T-helper 2 cell treated with Interferon-gamma antibody and Interleukin-4, amounts not matched to agents 5 μg/mL and 100 μg/mL, for 36 hours (primary cell): ENCODE measurements around the gene PHLDA2.

Experiments used
- DNase-seq: peaks from one replicate; pipeline ENCODE4 v3.0.0; 2021; ENCODE audit warnings: low spot score
- H3K27ac Mint-ChIP-seq: one replicate; pipeline ENCODE4 v1.8.0; 2021; ENCODE audit warnings: mild to moderate bottlenecking, mixed read lengths
- H3K27me3 Mint-ChIP-seq: one replicate; pipeline ENCODE4 v1.8.0; 2021; ENCODE audit warnings: low read depth, mixed read lengths
- H3K36me3 Mint-ChIP-seq: one replicate; pipeline ENCODE4 v1.8.0; 2021; ENCODE audit warnings: low read depth, mixed read lengths
- H3K4me1 Mint-ChIP-seq: one replicate; pipeline ENCODE4 v1.8.0; 2021; ENCODE audit warnings: low read depth, mixed read lengths
- H3K4me3 Mint-ChIP-seq: one replicate; pipeline ENCODE4 v1.8.0; 2022; ENCODE audit warnings: mild to moderate bottlenecking, moderate library complexity, mixed read lengths
- H3K9me3 Mint-ChIP-seq: one replicate; pipeline ENCODE4 v1.8.0; 2021; ENCODE audit warnings: mixed read lengths

Gene PHLDA2

GRCh38 chr11:2928605-2929530, at the start of gene PHLDA2:
Gene PHLDA2 (minus strand): TSS chr11:2929420. CDS start chr11:2929364, 56 bp downstream.
- H3K9me3 Mint-ChIP-seq, result no peaks in the 10 kb centered on the region
- peak within 1 kb of the TSS; percentile 81 for H3K27ac Mint-ChIP-seq
- peaks cover 21% of the 10 kb centered on the region for H3K27me3 Mint-ChIP-seq
- DNase-seq, result peak; percentile 78
- H3K36me3 Mint-ChIP-seq, result no peaks in the 10 kb centered on the region
- peaks cover 24% of the 10 kb centered on the region for H3K4me1 Mint-ChIP-seq
- peak within 1 kb of the TSS; percentile 82 for H3K4me3 Mint-ChIP-seq

- Mint-ChIP-seq H3K36me3 (peaks cover 52% of the 10 kb centered on the region), H3K9me3 (no peaks in the 10 kb centered on the region), H3K4me1 (peaks cover 33% of the 10 kb centered on the region), H3K27me3 (no peaks in the 10 kb centered on the region), H3K27ac (peak overlapping the region; percentile 73), H3K4me3 (no peak overlapping the region)
- DNase-seq, result no peak
These were observed 47.9 kb upstream of the PHLDA2 start for GRCh38 chr11:2977113-2977512.

- Mint-ChIP-seq H3K27ac (peak overlapping the region; percentile 52), H3K27me3 (no peaks in the 10 kb centered on the region), H3K36me3 (peaks cover 54% of the 10 kb centered on the region)
These were observed 47.3 kb upstream of the PHLDA2 start for GRCh38 chr11:2976294-2977063.

GRCh38 chr11:2975594-2975993, 46.4 kb upstream of the PHLDA2 start:
- DNase-seq, result no peak
- H3K9me3 Mint-ChIP-seq, result no peaks in the 10 kb centered on the region
- peaks cover 61% of the 10 kb centered on the region for H3K36me3 Mint-ChIP-seq
- no peaks in the 10 kb centered on the region for H3K27me3 Mint-ChIP-seq
- no peak overlapping the region for H3K27ac Mint-ChIP-seq
- no peak overlapping the region for H3K4me3 Mint-ChIP-seq
- peaks cover 28% of the 10 kb centered on the region for H3K4me1 Mint-ChIP-seq

More at GRCh38 chr11:2976294-2977063, 47.3 kb upstream of the PHLDA2 start:
- peaks cover 28% of the 10 kb centered on the region for H3K4me1 Mint-ChIP-seq
- H3K9me3 Mint-ChIP-seq, result no peaks in the 10 kb centered on the region
- no peak overlapping the region for H3K4me3 Mint-ChIP-seq
- no peak for DNase-seq

- H3K36me3 Mint-ChIP-seq, result peaks cover 73% of the 10 kb centered on the region
- H3K4me1 Mint-ChIP-seq, result peaks cover 28% of the 10 kb centered on the region
- H3K27ac Mint-ChIP-seq, result peak overlapping the region; percentile 41
- H3K9me3 Mint-ChIP-seq, result no peaks in the 10 kb centered on the region
- no peaks in the 10 kb centered on the region for H3K27me3 Mint-ChIP-seq
- DNase-seq, result no peak
- H3K4me3 Mint-ChIP-seq, result no peak overlapping the region
These were observed 45.1 kb upstream of the PHLDA2 start for GRCh38 chr11:2974272-2974671.

- H3K9me3 Mint-ChIP-seq, result no peaks in the 10 kb centered on the region
- DNase-seq, result no peak
- H3K4me3 Mint-ChIP-seq, result no peak overlapping the region
- peaks cover 82% of the 10 kb centered on the region for H3K36me3 Mint-ChIP-seq
- H3K27me3 Mint-ChIP-seq, result no peaks in the 10 kb centered on the region
- no peak overlapping the region for H3K27ac Mint-ChIP-seq
- H3K4me1 Mint-ChIP-seq, result peaks cover 4% of the 10 kb centered on the region
These were observed 39.2 kb upstream of the PHLDA2 start for GRCh38 chr11:2968341-2968900.

GRCh38 chr11:2964782-2965181, 35.6 kb upstream of the PHLDA2 start:
- Mint-ChIP-seq H3K9me3 (no peaks in the 10 kb centered on the region), H3K27ac (no peak overlapping the region), H3K36me3 (peaks cover 87% of the 10 kb centered on the region), H3K4me1 (peaks cover 13% of the 10 kb centered on the region), H3K4me3 (no peak overlapping the region), H3K27me3 (no peaks in the 10 kb centered on the region)
- DNase-seq, result no peak

- Mint-ChIP-seq H3K4me3 (no peak overlapping the region), H3K4me1 (peaks cover 13% of the 10 kb centered on the region), H3K36me3 (peaks cover 88% of the 10 kb centered on the region)
These were observed 34.5 kb upstream of the PHLDA2 start for GRCh38 chr11:2963761-2964160.

GRCh38 chr11:2963112-2963754, 34.0 kb upstream of the PHLDA2 start:
- DNase-seq, result no peak
- Mint-ChIP-seq H3K27ac (no peak overlapping the region), H3K36me3 (peaks cover 88% of the 10 kb centered on the region), H3K4me3 (no peak overlapping the region), H3K9me3 (no peaks in the 10 kb centered on the region), H3K4me1 (peaks cover 13% of the 10 kb centered on the region), H3K27me3 (no peaks in the 10 kb centered on the region)

More at GRCh38 chr11:2963761-2964160, 34.5 kb upstream of the PHLDA2 start:
- DNase-seq, result no peak
- Mint-ChIP-seq H3K27ac (no peak overlapping the region), H3K27me3 (no peaks in the 10 kb centered on the region), H3K9me3 (no peaks in the 10 kb centered on the region)

GRCh38 chr11:2961080-2961479, 31.9 kb upstream of the PHLDA2 start:
- no peaks in the 10 kb centered on the region for H3K27me3 Mint-ChIP-seq
- DNase-seq, result no peak
- peaks cover 13% of the 10 kb centered on the region for H3K4me1 Mint-ChIP-seq
- no peak overlapping the region for H3K4me3 Mint-ChIP-seq
- H3K9me3 Mint-ChIP-seq, result no peaks in the 10 kb centered on the region
- H3K27ac Mint-ChIP-seq, result no peak overlapping the region
- H3K36me3 Mint-ChIP-seq, result peaks cover 83% of the 10 kb centered on the region

GRCh38 chr11:2960139-2960538, 30.9 kb upstream of the PHLDA2 start:
- Mint-ChIP-seq H3K27me3 (no peaks in the 10 kb centered on the region), H3K4me1 (peaks cover 16% of the 10 kb centered on the region), H3K27ac (no peak overlapping the region), H3K9me3 (no peaks in the 10 kb centered on the region), H3K36me3 (peaks cover 86% of the 10 kb centered on the region), H3K4me3 (no peak overlapping the region)
- no peak for DNase-seq

- DNase-seq, result no peak
- Mint-ChIP-seq H3K9me3 (no peaks in the 10 kb centered on the region), H3K4me1 (peaks cover 26% of the 10 kb centered on the region), H3K4me3 (no peak overlapping the region), H3K36me3 (peaks cover 81% of the 10 kb centered on the region), H3K27me3 (no peaks in the 10 kb centered on the region), H3K27ac (no peak overlapping the region)
These were observed 29.0 kb upstream of the PHLDA2 start for GRCh38 chr11:2958251-2958650.

- Mint-ChIP-seq H3K4me1 (peaks cover 37% of the 10 kb centered on the region), H3K4me3 (no peak overlapping the region), H3K9me3 (no peaks in the 10 kb centered on the region), H3K36me3 (peaks cover 78% of the 10 kb centered on the region), H3K27me3 (no peaks in the 10 kb centered on the region), H3K27ac (no peak overlapping the region)
- no peak for DNase-seq
These were observed 26.8 kb upstream of the PHLDA2 start for GRCh38 chr11:2955906-2956476.
